OCI-LY7 (cell line): ENCODE results near the gene PPP1R14B. TPM values are rescaled to one million over a fixed set of nuclear protein-coding genes. Genes with fewer than 3 reads are reported as not detected.

Experiments
- BruUV-seq: library from RNA; stranded (reverse); fragments of 400-500 nt; replicated peaks from 2 replicates; lab custom pipeline; 2021; lab: Mats Ljungman, UMichigan
- CTCF ChIA-PET: fragments of 300-600 bp; sonication (Branson Sonifier 250); formaldehyde crosslinking; loops from one replicate; lab custom pipeline; 2022; ENCODE audit warnings: antibody characterized with exemption; ENCODE audit not compliant: unreplicated experiment; lab: Charles Lee
- POLR2A ChIA-PET: fragments of 300-600 bp; sonication (Branson Sonifier 250); formaldehyde crosslinking; loops from one replicate; lab custom pipeline; 2022; ENCODE audit warnings: antibody characterized with exemption; lab: Charles Lee
- DNase-seq: peaks from one replicate; pipeline ENCODE4 v3.0.0-alpha.2; 2015; ENCODE audit warnings: low spot score
- H2AFZ ChIP-seq: fragments of 200-600 bp; sonication (generic), shearing (Covaris generic); 2 replicates; pipeline ENCODE4 v1.6.1; 2014; ENCODE audit warnings: mild to moderate bottlenecking, antibody characterized with exemption, low read length, moderate library complexity
- H3K27ac ChIP-seq: fragments of 200-600 bp; sonication (generic); 2 replicates; pipeline ENCODE4 v1.5.1; 2014; ENCODE audit warnings: mixed run types, low read depth, mild to moderate bottlenecking, moderate library complexity, low read length, inconsistent platforms; ENCODE audit not compliant: poor library complexity, severe bottlenecking
- H3K36me3 ChIP-seq: fragments of 200-600 bp; sonication (generic); 2 replicates; pipeline ENCODE4 v1.6.1; 2014; ENCODE audit warnings: mild to moderate bottlenecking, antibody characterized with exemption, low read length, moderate library complexity, mixed read lengths; ENCODE audit not compliant: insufficient read depth
- H3K4me1 ChIP-seq: fragments of 200-600 bp; sonication (generic); 2 replicates; pipeline ENCODE4 v1.5.1; 2014; ENCODE audit warnings: mild to moderate bottlenecking, low read length; ENCODE audit not compliant: insufficient read depth, poor library complexity, severe bottlenecking
- H3K4me2 ChIP-seq: fragments of 200-600 bp; sonication (generic); 2 replicates; pipeline ENCODE4 v1.6.1; 2014; ENCODE audit warnings: mild to moderate bottlenecking, low read length
- H3K4me3 ChIP-seq: fragments of 200-600 bp; sonication (generic); 2 replicates; pipeline ENCODE4 v1.5.1; 2014; ENCODE audit warnings: mild to moderate bottlenecking, low read depth, low read length; ENCODE audit not compliant: poor library complexity, severe bottlenecking
- H3K79me2 ChIP-seq: fragments of 200-600 bp; sonication (generic); 2 replicates; pipeline ENCODE4 v1.6.1; 2016; ENCODE audit warnings: low read depth, mild to moderate bottlenecking, low read length, moderate library complexity, mixed read lengths; ENCODE audit not compliant: insufficient read depth
- H3K9me2 ChIP-seq: fragments of 200-600 bp; sonication (generic); 2 replicates; pipeline ENCODE4 v1.6.1; 2016; ENCODE audit warnings: mild to moderate bottlenecking, low read length, mixed read lengths; ENCODE audit not compliant: insufficient read depth
- H3K9me3 ChIP-seq: fragments of 200-600 bp; sonication (generic); 2 replicates; pipeline ENCODE4 v1.6.1; 2014; ENCODE audit warnings: mild to moderate bottlenecking, mixed run types, low read length, mixed read lengths
- H4K20me1 ChIP-seq: fragments of 200-600 bp; sonication (generic); 2 replicates; pipeline ENCODE4 v1.6.1; 2014; ENCODE audit warnings: mild to moderate bottlenecking, antibody characterized with exemption, low read length, moderate library complexity, mixed read lengths; ENCODE audit not compliant: insufficient read depth
- CTCF ChIP-seq: fragments of 200-600 bp; sonication (generic); conservative IDR thresholded peaks from 2 replicates; pipeline ENCODE4 v1.5.1; 2014; ENCODE audit warnings: mild to moderate bottlenecking, antibody characterized with exemption, low read length, moderate library complexity, mixed read lengths
- EZH2phosphoT487 ChIP-seq: fragments of 200-600 bp; sonication (generic); IDR thresholded peaks from 2 replicates; pipeline ENCODE4 v1.6.1; 2018; ENCODE audit warnings: low read depth, borderline replicate concordance, mild to moderate bottlenecking, mixed run types, antibody characterized with exemption, low read length, moderate library complexity, mixed read lengths
- intact Hi-C: fragments of 100-400 bp; cut with micrococcal nuclease; formaldehyde crosslinking; loops from one replicate; pipeline ENCODE4 v1.10.0; 2022; ENCODE audit not compliant: unreplicated experiment
- total RNA-seq, 2 experiments: library from RNA; depleted of rRNA in 1 of 2; stranded (reverse); fragments of >200 nt in 1 of 2; shearing (Covaris generic) in 1 of 2; gene quantifications; 2 replicates each; pipeline ENCODE4 v1.2.3, GENCODE V29; 2014 to 2022

The PPP1R14B gene
- total RNA-seq, 2 experiments from 2014 or later = 198 to 223 TPM

DNA sequence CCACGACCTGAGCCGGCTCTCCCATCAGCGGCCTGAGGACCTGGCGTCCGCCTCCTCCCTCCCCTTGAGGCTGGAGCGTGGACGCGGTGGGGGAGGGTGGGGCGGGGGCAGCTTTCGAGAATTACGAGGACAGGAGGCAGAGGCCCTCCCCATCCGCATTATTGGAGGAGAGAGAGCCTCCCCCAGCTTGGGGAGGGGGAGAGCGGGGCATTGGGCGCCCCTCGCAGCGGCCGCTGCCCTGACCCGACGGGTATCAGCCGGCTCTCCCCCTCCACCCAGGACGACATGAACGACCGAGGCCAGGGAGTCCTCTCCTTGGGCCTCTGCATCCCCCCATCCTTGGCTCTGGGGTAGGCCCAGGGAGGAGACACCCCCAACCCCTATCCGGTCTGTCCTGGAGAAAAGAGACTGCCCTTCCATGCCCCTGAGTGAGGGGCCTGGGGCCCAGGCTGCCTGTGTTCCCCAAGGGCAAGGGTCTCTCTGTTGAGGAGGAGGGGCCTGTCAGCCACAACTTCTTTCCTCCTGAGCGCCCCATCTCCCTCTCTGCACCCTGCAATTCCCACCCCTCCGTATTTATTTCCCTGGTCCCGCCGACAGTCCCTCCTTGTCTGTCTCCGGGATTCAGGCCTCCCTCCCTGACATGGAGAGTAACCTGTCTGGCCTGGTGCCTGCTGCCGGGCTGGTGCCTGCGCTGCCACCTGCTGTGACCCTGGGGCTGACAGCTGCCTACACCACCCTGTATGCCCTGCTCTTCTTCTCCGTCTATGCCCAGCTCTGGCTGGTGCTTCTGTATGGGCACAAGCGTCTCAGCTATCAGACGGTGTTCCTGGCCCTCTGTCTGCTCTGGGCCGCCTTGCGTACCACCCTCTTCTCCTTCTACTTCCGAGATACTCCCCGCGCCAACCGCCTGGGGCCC lies 39.4 kb upstream of the PPP1R14B start:
- Histone ChIP-seq H3K4me2 (peak overlapping the region; percentile 97), H3K4me3 (peak overlapping the region; percentile 73), H3K79me2 (no peaks in the 10 kb centered on the region), H2AFZ (peak overlapping the region; percentile 65), H3K27ac (no peak overlapping the region), H3K36me3 (peaks cover 5% of the 10 kb centered on the region; the same call in 1 of the 2 replicates), H3K9me3 (no peaks in the 10 kb centered on the region), H3K9me2 (no peaks in the 10 kb centered on the region), H4K20me1 (no peaks in the 10 kb centered on the region), H3K4me1 (peaks cover 14% of the 10 kb centered on the region)
- intact Hi-C loops = loop anchor here (1.0 to 5.0 kb wide), 2 partner anchors 18 to 84 kb away; no protein-coding TSS in a partner anchor
- ChIA-PET POLR2A (no interaction called here), CTCF (interaction anchor here (0.6 kb wide), 1 partner anchor 34 kb away, joined by 4 read pairs; no protein-coding TSS in a partner anchor)
- TF ChIP-seq EZH2phosphoT487 = no peak
- peak; percentile 62 for TF ChIP-seq CTCF
- DNase-seq = peak; percentile 48
- BruUV-seq = no TSS peak

GRCh38 chr11:64284962-64285884 lies 38.5 kb upstream of the PPP1R14B start, which contains the start of gene GPR137:
TSS of gene GPR137 (plus strand) at chr11:64285848. CDS start at chr11:64286525, 677 bp downstream.
- Histone ChIP-seq H2AFZ (peak within 1 kb of the TSS; percentile 65), H3K4me3 (peak within 1 kb of the TSS; percentile 73), H3K4me2 (peak within 1 kb of the TSS; percentile 97), H4K20me1 (no peaks in the 10 kb centered on the region), H3K9me3 (no peaks in the 10 kb centered on the region), H3K9me2 (no peaks in the 10 kb centered on the region), H3K4me1 (peaks cover 14% of the 10 kb centered on the region), H3K36me3 (peaks cover 5% of the 10 kb centered on the region; the same call in 1 of the 2 replicates), H3K79me2 (no peaks in the 10 kb centered on the region), H3K27ac (peak within 1 kb of the TSS; percentile 80)
- ChIA-PET CTCF (interaction anchor here (0.5 to 0.6 kb wide), 3 partner anchors 16 to 165 kb away, joined by 3 to 4 read pairs (median 3); no protein-coding TSS in a partner anchor), POLR2A (interaction anchor here (0.9 to 2.6 kb wide), 2 partner anchors 78 to 575 kb away, joined by 3 to 8 read pairs; partner anchors contain the start of gene FERMT3)
- intact Hi-C loops = loop anchor here (1.0 to 5.0 kb wide), 2 partner anchors 19 to 83 kb away; no protein-coding TSS in a partner anchor
- BruUV-seq = TSS peak; percentile 67
- peak; percentile 93 for DNase-seq
- TF ChIP-seq CTCF (no peak), EZH2phosphoT487 (no peak)
